ENCODE results near the gene RSAD2. TPM values are rescaled to one million over a fixed set of nuclear protein-coding genes. Genes with fewer than 3 reads are reported as not detected.

RSAD2 gene
- total and polyA plus RNA-seq, 9 of the 15 experiments (the other 6 are each of a cell fraction or from before 2014, with no cell fraction given), result 0.15 to 1.4 (median 0.28) TPM

DNA sequence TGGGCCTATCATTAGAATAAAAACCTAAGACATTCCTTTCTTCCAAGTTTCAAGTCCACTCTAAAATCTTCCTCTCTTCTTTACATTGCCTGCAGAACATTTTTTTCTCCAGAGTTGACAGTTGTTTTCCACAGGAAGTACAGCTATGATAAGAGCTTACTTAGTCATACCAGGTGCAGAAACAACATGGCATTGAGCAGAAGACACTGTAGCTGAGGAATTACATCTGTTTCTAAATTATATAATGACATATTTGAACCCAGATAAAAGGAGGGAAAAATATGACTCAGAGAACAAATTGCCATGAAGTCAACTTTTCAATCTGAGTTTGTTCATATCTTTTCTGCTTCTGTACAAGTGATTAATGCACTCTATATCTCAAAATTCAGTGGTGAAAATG lies 42.1 kb upstream of the RSAD2 start (continued):
- TF ChIP-seq CHAMP1 (IDR thresholded peaks at IDR 0.05), result no peak
- TF ChIP-seq EP300 (IDR thresholded peaks at IDR 0.05; ENCODE audit: low read length), result peak; percentile 80
- TF ChIP-seq SIN3A (IDR thresholded peaks at IDR 0.05; ENCODE audit: borderline replicate concordance in 2 of 2, control insufficient read depth in 1 of 2, low read depth in 2 of 2, low read length in 2 of 2), result no peak
- TF ChIP-seq FOSL1 (tag; conservative IDR thresholded peaks at IDR 0.05), result peak; percentile 85
- TF ChIP-seq SMARCE1 (IDR thresholded peaks at IDR 0.05), result peak; percentile 54; the same call in 1 of the 2 replicates
- peak; percentile 72 for TF ChIP-seq SMARCA4 (IDR thresholded peaks at IDR 0.05)
- no peak for TF ChIP-seq HDAC2 (IDR thresholded peaks at IDR 0.05)
- TF ChIP-seq TEAD4 (IDR thresholded peaks at IDR 0.05; ENCODE audit: low read length), result peak; percentile 66; the same call in 1 of the 2 replicates
- no peak for TF ChIP-seq TEAD4 (CRISPR knock-in tag; IDR thresholded peaks at IDR 0.05; ENCODE audit: borderline replicate concordance)
- TF ChIP-seq NFE2 (IDR thresholded peaks at IDR 0.05; ENCODE audit: low read depth), result peak; percentile 68
- TF ChIP-seq CBFA2T2 (conservative IDR thresholded peaks at IDR 0.05), result peak; percentile 80
- peak; percentile 15; the same call in 1 of the 2 replicates for TF ChIP-seq MAFK (IDR thresholded peaks at IDR 0.05; ENCODE audit: low read length)
- peak; percentile 51 for TF ChIP-seq GABPA (tag; conservative IDR thresholded peaks at IDR 0.05; ENCODE audit: low read depth)
- TF ChIP-seq ZBTB26 (CRISPR knock-in tag; IDR thresholded peaks at IDR 0.05), result no peak
- peak; percentile 81 for TF ChIP-seq CBFA2T3 (IDR thresholded peaks at IDR 0.05)
- peak; percentile 35; the same call in 1 of the 2 replicates for TF ChIP-seq EHMT2 (IDR thresholded peaks at IDR 0.05)
- peak; percentile 89 to 93 for TF ChIP-seq TRIM24 (IDR thresholded peaks at IDR 0.05)
- 0 out of 2 replicates have a peak, but pooled peaks have one; percentile 0 for TF ChIP-seq NFE2L1 (tag; IDR thresholded peaks at IDR 0.05; ENCODE audit: borderline replicate concordance, low read depth)
- peak; percentile 56 for TF ChIP-seq DPF2 (IDR thresholded peaks at IDR 0.05)
- no peak for TF ChIP-seq LEF1 (IDR thresholded peaks at IDR 0.05)
- TF ChIP-seq, protein P1, sequence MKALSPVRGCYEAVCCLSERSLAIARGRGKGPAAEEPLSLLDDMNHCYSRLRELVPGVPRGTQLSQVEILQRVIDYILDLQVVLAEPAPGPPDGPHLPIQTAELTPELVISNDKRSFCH (CRISPR knock-in tag; IDR thresholded peaks at IDR 0.05), result no peak
- TF ChIP-seq, protein P1 (tag; IDR thresholded peaks at IDR 0.05), result no peak
- peak in 1 of 2 experiments; percentile 64; a peak in 2 of 4 replicates for TF ChIP-seq FOXK2 (conservative IDR thresholded peaks at IDR 0.05 in 1 of 2, IDR thresholded peaks at IDR 0.05 in 1 of 2; ENCODE audit: low read depth in 2 of 2)
